ENCODE data around the gene FEN1.

The FEN1 gene

DNA sequence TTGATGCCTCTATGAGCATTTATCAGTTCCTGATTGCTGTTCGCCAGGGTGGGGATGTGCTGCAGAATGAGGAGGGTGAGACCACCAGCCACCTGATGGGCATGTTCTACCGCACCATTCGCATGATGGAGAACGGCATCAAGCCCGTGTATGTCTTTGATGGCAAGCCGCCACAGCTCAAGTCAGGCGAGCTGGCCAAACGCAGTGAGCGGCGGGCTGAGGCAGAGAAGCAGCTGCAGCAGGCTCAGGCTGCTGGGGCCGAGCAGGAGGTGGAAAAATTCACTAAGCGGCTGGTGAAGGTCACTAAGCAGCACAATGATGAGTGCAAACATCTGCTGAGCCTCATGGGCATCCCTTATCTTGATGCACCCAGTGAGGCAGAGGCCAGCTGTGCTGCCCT lies 2.7 kb downstream of the FEN1 start:
- DNase-seq (ENCODE audit: low read depth), result no peak

DNA sequence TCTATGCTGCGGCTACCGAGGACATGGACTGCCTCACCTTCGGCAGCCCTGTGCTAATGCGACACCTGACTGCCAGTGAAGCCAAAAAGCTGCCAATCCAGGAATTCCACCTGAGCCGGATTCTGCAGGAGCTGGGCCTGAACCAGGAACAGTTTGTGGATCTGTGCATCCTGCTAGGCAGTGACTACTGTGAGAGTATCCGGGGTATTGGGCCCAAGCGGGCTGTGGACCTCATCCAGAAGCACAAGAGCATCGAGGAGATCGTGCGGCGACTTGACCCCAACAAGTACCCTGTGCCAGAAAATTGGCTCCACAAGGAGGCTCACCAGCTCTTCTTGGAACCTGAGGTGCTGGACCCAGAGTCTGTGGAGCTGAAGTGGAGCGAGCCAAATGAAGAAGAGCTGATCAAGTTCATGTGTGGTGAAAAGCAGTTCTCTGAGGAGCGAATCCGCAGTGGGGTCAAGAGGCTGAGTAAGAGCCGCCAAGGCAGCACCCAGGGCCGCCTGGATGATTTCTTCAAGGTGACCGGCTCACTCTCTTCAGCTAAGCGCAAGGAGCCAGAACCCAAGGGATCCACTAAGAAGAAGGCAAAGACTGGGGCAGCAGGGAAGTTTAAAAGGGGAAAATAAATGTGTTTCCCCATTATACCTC lies 3.3 kb downstream of the FEN1 start:
- no peak for DNase-seq (ENCODE audit: low read depth)

DNA sequence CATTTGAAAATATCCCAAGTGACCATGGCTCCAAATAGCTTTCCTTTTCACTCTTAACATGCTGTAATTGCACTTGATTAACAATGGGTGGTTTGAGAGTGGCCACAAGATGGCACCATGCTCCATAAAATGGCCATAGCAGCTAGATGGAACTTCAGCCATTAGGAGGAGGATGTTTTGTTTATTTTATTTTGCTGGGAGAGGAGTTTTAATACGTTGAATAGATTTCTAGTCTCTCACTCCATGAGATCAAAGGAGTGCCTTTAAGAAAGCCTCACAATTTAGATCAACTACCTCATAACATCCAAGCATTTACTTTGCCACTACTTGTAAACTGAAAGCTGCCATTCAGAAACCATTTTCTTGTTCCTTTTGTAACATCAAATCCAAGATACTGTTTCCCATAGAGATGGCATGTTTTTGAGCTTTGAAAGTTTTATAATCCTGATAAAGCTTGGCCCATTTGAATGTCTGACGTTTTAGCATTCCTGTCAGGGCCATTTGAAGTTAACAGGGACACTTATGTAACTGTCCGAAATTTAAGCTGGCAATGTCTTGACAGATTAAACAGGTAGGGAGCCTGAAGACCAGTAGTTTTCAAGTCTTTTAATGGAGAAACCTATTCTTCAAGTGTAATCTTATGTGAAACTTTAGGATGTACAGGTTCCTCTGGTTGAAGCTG lies 4.7 kb downstream of the FEN1 start:
- peak; percentile 31 for DNase-seq (ENCODE audit: low read depth)

DNA sequence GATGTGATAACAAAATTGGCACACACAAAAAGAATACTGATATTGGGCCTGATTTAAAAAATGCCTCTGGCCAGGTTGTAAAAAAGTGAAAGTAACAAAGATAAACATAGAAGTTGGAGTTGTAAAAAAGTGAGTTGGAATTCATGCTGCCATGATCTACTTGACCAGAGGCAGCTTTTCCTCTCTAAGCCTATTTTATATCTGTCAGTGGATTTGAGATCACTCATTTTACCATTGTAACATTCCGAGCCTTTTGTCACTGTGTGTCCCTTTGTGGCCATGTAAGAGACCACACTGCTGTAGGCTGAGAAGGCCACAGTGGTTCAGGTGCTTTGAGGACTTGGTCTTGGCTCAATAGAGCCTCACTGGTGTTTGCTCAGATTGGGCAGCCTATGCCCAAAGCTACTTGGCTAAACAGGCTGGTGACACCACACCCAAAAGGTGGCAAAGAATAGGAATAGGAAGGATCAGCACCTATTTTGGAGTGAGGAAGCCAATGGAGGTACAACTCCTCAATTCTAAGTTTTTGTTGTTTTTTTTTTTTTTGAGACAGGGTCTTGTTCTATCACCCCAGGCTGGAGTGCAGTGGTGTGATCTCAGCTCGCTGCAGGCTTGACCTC lies 7.1 kb downstream of the FEN1 start:
- no peak for DNase-seq (ENCODE audit: low read depth)

DNA sequence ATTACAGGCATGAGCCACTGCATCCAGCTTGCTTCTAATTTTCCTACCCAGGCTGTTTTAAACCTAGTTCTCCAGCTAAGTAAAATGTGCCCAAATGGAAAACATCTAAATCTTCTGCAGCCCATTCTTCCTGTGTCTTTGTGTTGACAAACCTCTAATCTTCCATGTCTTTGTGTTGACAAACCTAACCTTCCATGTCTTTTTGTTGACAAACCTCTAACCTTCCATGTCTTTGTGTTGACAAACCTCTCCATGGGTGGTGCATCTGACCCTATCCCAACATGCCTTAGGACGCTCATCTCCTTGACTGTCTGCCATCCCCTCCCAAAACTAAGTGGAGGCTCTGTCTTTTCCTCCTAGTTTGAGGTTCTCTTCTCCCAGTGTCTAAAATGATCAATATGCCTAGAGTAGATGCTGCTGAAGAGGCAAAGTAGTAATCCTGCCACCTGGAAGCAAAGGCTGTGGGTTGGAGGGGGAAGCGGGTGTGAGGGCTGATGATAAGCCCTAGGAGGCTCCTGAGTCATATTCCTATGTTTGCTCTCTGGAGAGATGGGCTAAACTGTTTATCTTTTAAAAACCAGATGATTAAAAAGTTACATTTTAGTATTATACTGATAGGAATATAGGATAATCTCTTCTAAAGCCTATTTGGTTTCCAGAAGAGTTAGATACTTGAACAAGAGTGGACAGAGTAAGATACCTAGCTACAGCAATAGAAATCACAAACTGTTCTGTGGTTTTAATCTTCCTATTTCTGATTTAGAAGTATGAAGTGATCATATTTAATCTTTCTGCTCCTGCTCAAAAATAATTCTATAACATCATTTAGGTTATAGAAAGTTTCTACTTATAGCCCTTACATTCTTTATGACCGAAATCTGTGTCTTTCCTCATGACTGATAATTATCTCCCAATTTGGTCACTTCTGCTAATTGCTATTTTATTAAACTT lies 7.9 kb downstream of the FEN1 start:
- peak; percentile 27 for DNase-seq (ENCODE audit: low read depth)

DNA sequence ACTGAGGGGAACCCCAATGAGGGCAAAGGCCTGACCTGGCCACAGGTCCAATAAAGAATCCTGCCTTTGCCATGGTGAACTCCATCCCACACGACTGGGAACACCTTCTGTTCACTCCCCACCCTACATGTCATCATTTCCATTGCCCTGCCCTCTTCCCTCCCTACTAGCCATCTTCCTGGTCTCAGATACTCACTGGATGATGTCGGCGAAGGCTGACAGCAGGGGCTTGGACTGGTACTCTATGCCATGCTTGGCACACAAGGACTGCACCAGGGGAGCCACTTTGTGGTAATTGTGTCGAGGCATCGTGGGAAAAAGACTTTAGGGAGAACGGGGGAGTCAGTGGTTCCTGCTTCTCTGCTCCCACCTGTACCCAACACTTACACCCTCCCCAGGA lies 9.9 kb downstream of the FEN1 start:
- no peak for DNase-seq (ENCODE audit: low read depth)

DNA sequence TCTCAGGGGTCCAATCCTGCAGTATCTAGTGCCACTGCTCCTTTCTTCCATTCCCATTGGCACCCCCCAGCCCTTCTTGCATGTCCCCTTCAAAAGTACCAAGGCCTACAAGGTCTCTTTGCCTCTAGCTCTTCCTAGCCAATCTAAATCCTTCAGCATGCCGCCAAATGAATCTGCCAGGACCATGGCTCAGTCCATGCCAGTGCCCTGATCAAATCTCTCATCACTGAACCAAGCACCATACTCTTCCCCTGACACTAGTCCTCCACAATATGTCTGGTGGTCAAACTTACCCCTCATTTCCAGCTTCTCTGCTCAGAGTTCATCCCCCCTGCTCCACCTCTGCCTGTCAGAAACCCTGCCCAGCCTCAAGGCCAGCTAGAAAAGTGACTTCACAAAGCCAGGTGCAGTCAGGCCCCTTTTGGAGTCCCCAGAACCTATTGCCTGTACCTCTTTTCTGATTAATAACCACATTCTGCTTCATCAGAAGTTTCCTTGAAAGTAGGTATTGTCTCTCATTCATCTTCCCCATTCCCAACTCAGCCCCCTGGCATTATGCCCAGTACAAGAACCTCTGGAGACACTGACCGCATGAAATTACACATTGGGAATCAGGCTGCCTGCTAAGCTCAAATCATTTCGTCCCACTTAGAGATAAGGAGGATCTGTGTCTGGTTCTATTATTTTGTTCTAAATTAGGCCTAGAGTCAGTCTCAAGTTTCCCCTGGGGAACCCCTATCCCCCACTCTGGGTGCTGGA lies 11.4 kb downstream of the FEN1 start:
- no peak for DNase-seq (ENCODE audit: low read depth)

DNA sequence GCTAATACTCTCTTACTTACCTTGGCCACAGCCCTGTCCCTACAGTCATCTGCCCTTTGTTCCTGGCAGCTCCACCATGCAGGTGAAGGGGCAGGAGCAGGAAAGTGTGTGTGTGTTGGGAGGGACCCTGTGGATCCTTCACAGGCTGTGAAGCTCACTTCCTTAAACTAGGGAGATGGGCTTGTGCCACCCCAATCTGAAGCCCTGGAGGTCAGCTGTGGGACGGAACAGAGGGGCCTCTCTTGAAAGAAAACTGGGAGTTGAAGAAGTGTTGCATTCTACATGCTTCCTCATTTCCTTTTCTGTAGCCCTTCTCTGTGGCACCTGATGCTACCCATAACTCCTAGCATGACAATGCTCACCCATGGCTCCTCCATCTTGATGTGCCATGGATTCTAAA lies 12.4 kb downstream of the FEN1 start:
- DNase-seq (ENCODE audit: low read depth), result no peak

DNA sequence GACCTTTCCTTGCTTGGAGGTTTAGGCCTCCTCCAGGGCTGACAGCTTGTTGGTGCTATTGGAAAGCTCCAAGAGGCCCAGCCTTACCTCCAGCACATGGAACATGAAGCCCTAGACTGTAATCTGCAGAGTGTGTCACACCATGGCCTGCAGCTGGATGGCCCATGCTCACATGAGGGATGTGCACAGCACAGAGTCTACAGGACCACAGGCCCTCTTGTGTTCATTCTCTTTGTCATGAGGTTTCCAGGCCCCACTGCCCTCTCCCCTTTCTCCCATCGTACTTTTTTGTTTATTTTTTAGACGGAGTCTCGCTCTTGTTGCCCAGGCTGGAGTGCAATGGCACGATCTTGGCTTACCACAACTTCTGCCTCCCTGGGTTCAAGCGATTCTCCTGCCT lies 14.1 kb downstream of the FEN1 start:
- no peak for DNase-seq (ENCODE audit: low read depth)

DNA sequence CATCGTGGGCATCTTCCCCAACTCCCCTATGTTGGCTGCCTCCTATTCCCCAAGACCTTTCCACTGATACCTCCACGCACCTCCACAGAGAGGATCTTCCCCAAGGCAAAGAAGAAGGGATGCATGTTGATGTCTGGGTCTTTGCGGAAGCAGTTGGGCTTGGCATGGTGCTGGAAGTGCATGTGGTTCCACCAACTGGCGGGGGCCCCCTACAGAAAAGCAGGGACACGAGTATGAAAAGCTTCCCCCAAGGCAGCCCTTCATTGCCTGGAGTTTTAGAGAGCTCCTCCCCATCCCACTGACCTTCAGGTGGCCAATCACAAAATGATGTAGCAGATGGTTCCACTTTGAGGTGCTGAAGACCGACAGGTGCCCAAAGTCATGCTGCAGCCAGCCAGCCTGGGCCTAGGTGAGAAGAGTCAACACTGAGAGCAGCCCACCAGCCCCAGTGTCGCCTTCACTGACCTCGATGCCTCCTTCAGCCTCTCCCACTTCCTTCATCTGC lies 18.0 kb downstream of the FEN1 start:
- no peak for DNase-seq (ENCODE audit: low read depth)

DNA sequence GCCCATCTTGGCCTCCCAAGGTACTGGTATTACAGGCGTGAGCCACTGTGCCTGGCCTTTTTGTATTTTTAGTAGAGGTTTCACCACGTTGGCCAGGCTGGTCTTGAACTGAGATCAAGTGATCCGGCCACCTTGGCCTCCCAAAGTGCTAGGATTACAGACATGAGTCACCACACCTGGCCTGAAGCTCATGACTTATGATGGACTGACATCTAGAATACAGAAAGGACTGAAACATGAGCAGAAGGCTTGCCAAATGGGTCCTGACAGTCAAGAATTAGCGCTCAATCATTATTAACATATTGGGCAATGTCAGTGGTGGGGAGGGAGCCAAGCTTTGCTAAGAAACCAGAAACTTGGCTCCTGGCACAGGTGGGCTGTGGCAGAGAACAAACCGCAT lies 19.1 kb downstream of the FEN1 start:
- DNase-seq (ENCODE audit: low read depth), result no peak

DNA sequence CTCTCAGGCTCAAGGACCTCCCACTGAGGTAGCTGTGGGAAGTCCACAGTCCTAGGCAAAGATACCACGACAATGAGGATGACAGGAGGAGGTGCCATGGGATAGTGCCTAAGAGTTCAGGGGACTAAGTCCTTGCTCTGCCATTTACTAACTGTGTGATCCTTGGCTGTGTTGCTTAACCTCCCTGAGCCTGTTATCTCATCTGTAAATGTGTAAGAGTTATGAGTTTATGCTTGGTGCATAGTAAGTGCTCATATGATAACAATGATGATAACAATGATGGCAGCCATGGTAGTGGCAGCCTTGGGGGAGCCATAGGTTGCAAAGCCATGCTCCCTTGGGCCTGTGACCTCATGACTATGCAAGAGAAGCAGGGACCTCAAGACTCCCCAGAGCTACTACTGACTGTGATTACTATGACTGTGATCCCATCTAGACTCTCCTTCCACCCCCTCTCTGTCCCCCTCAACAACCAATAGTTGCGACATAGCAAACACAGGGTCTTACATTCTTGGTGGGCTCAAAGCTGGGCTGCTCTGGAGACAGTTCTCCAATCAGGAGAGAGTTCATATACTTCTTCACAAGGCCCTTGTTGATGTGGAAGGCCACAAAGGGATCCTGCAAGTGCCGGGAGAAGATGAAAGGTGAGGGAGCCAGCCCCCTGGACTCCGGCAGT lies 20.2 kb downstream of the FEN1 start:
- no peak for DNase-seq (ENCODE audit: low read depth)

DNA sequence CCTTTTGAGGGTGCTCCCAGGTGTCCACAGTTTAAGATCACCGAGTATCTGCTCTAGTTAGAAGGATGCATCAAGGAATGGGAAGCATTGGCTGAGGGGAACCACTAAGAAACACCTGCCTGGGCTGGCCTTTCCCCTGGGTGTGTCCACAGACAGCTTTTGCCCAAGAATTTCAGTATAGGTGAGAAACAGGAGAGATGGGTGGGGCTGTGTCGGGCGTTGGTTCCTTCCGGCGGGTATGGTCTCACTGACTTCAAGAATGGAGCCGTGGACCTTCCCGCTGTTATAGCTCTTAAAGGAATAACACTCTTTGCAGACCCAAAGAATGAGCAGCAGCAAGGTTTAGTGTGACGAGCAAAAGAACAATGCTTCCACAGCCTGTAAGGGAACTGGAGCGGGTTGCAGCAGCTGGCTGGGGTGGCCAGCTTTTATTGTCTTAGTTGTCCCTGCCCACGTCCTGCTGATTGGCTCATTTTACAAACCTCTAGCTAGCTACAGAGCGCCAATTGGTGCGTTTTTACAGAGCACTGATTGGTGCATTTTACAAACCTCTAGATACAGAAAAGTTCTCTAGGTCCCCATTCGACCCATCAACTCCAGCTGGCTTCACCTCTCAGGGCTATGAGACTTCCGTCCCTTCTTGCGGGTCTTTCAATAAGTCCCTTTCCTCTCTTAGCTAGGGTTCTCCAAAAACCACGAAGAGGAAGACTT lies 21.7 kb downstream of the FEN1 start:
- DNase-seq (ENCODE audit: low read depth), result no peak

DNA sequence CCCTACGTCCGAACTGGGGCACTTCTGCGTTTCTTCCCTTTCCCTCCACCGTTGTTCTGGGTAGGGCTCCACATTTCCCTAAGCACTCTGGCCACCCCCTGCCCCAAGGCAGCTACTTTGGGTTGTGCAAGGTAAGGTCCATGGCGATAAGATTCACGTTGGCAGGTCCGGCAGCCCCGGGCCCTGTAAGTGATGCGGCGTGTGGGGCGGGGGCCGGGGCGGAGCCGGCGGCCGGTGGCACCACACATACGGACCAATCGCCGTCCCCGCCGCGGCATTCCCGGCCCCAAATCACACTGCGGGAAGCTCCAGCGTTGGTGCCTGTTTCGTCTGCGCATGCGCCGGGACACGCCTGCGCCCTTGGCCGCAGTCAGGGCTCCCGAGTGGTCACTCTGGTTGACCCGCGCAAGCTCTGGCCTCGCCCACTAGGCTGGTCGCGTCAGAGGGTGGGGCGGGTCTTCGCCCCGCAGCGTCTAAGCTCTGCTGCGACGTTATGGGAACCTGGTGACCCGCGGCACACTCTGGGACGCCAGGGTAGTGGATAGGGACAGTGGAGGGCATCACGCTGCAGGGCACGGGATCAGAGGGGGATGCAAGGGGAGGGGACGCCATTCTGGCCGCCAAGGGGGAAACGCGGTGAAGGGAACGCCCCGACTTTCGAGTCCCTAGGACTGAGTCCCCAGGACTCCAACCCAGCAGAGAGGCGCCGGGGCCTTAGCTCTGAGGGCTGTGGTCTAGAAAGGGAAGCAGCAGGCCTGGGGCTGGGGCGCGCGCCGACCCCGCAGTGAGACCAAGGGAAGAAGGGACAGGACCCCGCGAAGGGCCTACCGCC lies 22.5 kb downstream of the FEN1 start:
- DNase-seq (ENCODE audit: low read depth), result peak; percentile 91

DNA sequence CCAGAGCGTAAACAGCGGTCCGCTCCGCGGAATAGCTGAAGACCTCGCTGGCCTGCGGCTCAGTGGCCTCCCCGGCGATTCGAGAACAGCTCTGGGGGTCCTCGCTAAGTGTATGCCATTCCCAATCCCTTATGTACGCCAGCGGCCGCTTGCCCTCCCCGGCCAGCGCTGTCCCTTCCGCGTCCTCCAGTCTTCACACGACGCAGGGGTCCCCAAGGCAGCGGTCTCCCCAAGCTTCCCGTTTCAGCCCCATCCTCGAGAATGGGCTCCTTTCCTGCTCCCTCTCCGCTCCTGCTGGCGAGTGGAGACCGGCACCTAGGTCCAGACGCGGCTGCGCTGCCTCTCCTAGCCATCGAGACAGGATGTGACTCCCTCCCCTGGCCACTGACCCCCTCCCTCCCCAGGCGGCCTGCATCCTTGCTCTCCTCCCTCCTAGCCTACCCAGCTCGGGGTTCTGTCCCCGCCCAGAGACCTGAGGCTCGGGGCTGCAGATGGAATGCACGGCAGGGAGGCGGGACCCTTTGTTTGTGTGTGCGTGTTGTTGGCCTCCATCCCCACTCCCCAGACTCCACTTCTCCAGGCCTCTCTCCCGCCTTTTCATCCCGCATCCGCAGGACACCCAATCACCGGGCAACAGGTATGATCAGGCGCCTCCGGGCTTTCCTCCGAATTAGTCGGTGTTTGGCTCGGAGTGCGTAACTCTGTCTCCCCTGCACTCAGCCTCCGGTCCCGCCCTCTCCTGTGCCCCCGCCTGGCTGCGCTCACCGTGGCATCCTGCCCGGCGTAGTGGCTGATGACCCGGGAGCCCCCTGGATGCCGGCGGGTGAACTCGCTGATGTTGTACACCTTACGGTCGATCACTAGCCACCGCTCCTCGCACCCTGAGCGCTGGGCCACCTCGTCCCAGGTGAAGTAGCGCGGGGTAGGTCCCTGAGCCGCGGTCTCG lies 23.4 kb downstream of the FEN1 start:
- no peak for DNase-seq (ENCODE audit: low read depth)

DNA sequence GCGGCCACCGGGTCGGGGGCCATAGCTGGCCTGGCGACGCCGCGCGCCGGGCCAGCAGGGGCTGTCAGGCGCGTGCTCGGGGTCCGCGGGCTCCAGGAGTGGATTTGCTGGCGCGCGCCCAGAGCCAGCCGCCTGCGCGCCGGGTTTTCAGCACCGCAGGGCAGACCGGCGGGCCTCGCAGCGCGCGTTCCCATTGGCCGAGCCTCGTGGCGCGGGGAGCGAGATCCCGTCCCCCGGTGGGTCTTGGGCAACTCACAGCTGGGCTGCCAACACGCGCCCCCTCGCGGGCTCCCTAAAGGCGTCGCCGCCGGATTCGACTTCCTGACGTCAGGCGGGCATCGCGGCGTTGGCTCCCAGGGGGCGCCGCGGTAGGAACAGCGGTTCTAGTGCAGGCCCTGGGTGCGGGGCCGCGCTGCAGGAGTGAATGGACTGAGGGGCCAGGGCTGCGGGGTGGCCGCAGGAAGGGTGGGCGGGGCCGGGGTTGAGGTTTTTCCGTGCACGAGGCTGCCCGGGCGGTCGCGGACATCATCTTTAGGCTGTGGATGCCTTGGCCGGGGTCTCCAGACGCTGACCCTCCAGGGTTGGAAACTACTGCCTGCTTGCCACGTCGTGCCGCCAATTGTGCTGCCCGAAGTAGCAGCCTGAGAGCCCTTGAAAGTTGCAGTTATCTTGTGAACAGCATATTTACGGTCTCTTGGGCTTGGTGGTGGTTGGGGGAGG lies 24.2 kb downstream of the FEN1 start, which contains the start of gene FADS1:
TSS of gene FADS1 (minus strand) at position 268 of the 720 bp plus-strand sequence. CDS start at position 194, 74 bp downstream.
- DNase-seq (ENCODE audit: low read depth), result peak; percentile 95

DNA sequence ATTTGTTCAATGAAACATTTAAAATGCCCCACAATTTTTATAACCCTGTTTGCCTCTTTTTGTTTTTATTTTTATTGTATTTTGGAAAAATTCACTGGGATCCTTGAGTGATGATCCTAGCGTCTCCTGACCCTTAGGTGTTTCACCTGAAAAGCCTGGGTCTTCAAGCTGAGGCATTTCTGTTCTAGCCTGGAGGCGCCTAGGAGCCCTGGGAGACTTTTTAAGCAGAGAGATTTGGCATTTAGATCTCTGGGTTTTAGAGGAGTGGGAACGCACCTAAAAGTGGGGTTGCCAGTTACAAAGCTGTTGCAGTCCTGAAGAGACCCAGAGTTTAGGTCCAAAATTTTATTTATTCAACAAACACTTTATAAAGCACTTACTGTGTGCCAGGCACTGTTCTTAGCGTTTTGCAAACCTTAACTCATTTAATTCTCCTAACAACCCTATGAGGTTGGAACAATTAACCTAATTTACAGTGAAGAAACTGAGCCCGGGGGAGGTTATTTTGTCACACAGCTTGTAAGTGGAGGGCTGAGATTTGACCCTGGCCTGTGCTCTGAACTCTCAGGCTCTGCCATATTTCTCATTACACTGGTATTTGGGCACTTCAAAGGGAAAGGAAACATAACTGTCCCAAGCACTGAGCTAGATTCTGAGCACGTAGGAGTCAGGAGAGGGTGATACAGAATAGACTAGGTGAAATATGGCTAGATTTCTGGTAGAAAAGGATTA lies 24.9 kb downstream of the FEN1 start:
- no peak for DNase-seq (ENCODE audit: low read depth)
